Glutamatergic neuron (in vitro differentiated cells): ENCODE results near the gene HMOX2. TPM values are rescaled to one million over a fixed set of nuclear protein-coding genes. Genes with fewer than 3 reads are reported as not detected.

Source experiments
- DNase-seq: peaks from one replicate; pipeline ENCODE4 v3.0.0; 2022
- H3K27ac Mint-ChIP-seq: one replicate; pipeline ENCODE4 v1.8.0; 2020; ENCODE audit warnings: mild to moderate bottlenecking, mixed read lengths, inconsistent platforms; ENCODE audit not compliant: unreplicated experiment
- H3K27me3 Mint-ChIP-seq: one replicate; pipeline ENCODE4 v1.8.0; 2020; ENCODE audit warnings: mild to moderate bottlenecking, moderate library complexity, mixed read lengths, inconsistent platforms; ENCODE audit not compliant: unreplicated experiment
- H3K36me3 Mint-ChIP-seq: one replicate; pipeline ENCODE4 v1.8.0; 2020; ENCODE audit warnings: mild to moderate bottlenecking, mixed read lengths, inconsistent platforms; ENCODE audit not compliant: unreplicated experiment
- H3K4me1 Mint-ChIP-seq: one replicate; pipeline ENCODE4 v1.8.0; 2020; ENCODE audit warnings: mild to moderate bottlenecking, low read depth, mixed read lengths, inconsistent platforms; ENCODE audit not compliant: unreplicated experiment
- H3K4me3 Mint-ChIP-seq: one replicate; pipeline ENCODE4 v1.8.0; 2020; ENCODE audit warnings: mild to moderate bottlenecking, mixed read lengths, inconsistent platforms; ENCODE audit not compliant: unreplicated experiment
- H3K9me3 Mint-ChIP-seq: one replicate; pipeline ENCODE4 v1.8.0; 2020; ENCODE audit warnings: mild to moderate bottlenecking, moderate library complexity, mixed read lengths, inconsistent platforms; ENCODE audit not compliant: unreplicated experiment
- CTCF ChIP-seq: fragments of 200-600 bp; sonication (generic); IDR thresholded peaks from one replicate; pipeline ENCODE4 v1.5.0; 2021; ENCODE audit not compliant: partially characterized antibody, unreplicated experiment
- total RNA-seq: library from RNA; stranded (reverse); fragmentation: NEBNext Ultra II Directional; extraction: Animal tissue kit (Norgen Biotek cat#: 25700); gene quantifications from one replicate; pipeline ENCODE4 v1.2.1, GENCODE V29; 2021; ENCODE audit not compliant: unreplicated experiment

The HMOX2 gene
- total RNA-seq, 1 donor from 2014 or later: 76.0 TPM

DNA sequence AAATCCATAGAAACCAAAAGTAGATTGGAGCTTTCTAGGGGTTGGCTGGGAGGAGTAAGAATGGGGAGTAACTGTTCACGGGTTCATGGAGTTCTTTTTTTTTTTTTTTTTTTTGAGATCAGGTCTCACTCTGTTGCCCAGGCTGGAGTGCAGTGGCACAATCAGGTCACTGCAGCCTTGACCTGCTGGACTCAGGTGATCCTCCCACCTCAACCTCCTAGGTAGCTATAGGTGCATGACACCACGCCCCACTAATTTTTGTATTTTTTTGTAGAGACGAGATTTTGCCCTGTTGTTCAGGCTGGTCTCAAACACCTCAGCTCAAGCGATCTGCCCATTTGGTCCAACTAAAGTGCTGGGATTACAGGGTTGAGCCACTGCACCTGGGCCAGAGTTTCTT lies 3.3 kb upstream of the HMOX2 start:
- no peak for TF ChIP-seq CTCF
- peaks cover 5% of the 10 kb centered on the region for H3K9me3 Mint-ChIP-seq
- H3K36me3 Mint-ChIP-seq: no peaks in the 10 kb centered on the region
- DNase-seq: no peak
- peak overlapping the region; percentile 49 for H3K4me3 Mint-ChIP-seq
- H3K27ac Mint-ChIP-seq: no peak overlapping the region
- H3K27me3 Mint-ChIP-seq: peaks cover 6% of the 10 kb centered on the region
- peaks cover 3% of the 10 kb centered on the region for H3K4me1 Mint-ChIP-seq

DNA sequence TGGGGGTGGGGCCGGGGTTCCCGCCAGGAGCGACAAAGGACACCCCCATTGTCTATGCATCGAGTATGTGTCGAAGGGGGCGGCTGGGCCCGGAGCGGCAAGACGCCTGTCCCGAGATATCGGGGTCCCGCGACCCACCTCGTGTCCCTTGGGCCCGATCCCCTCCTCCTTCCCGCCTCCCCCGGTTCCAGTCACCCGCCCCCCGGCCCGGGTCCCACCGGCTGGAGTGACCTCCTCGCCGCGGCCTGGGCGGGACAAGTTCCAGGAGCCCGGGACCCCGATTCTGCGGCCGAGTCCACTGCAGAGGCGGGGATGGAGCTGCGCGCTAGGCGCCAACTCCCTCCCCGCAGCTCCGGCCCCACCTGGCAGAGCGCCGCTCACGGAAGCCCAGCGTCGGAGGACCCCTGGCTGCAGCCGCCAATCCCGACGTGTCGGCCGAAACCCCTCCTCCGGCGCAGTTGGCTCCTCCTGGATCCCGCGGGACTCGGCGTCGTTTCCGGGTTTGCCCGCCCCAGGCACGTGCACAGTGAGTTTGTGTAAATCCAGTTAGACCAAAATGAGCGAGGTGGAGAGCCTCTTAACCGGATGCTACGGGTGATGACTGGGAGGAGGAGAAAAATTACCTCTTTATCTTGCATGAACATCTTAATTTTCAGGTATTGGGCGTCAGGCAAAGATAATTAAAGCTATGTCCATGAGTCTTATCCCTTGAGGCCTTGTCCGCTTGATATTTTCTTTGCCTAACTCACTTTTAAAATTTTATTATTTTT lies 1.8 kb upstream of the HMOX2 start, which contains the start of gene NMRAL1:
Gene NMRAL1 (minus strand): TSS at position 434 of the 770 bp plus-strand sequence. CDS start 493 bp downstream, outside the sequence.
- TF ChIP-seq CTCF: no peak
- H3K27ac Mint-ChIP-seq: peak within 1 kb of the TSS; percentile 81

GRCh38 chr16:4477966-4478365 lies 1.8 kb downstream of the HMOX2 start:
- H3K4me3 Mint-ChIP-seq: peak overlapping the region; percentile 44
- DNase-seq: no peak
- peaks cover 2% of the 10 kb centered on the region for H3K27me3 Mint-ChIP-seq
- no peak overlapping the region for H3K27ac Mint-ChIP-seq
- peaks cover 14% of the 10 kb centered on the region for H3K4me1 Mint-ChIP-seq
- peaks cover 2% of the 10 kb centered on the region for H3K9me3 Mint-ChIP-seq
- no peak for TF ChIP-seq CTCF
- no peaks in the 10 kb centered on the region for H3K36me3 Mint-ChIP-seq

More for the DNA sequence above, 1.8 kb upstream of the HMOX2 start, which contains the start of gene NMRAL1:
- peak within 1 kb of the TSS; percentile 74 for H3K4me3 Mint-ChIP-seq
- H3K4me1 Mint-ChIP-seq: peaks cover 3% of the 10 kb centered on the region
- DNase-seq: peak; percentile 96
- H3K27me3 Mint-ChIP-seq: peaks cover 4% of the 10 kb centered on the region
- no peaks in the 10 kb centered on the region for H3K36me3 Mint-ChIP-seq
- H3K9me3 Mint-ChIP-seq: peaks cover 3% of the 10 kb centered on the region

- H3K27ac Mint-ChIP-seq: no peak overlapping the region
- peaks cover 15% of the 10 kb centered on the region for H3K4me1 Mint-ChIP-seq
- TF ChIP-seq CTCF: no peak
- no peak for DNase-seq
- H3K27me3 Mint-ChIP-seq: peaks cover 3% of the 10 kb centered on the region
- no peak overlapping the region for H3K4me3 Mint-ChIP-seq
- H3K36me3 Mint-ChIP-seq: no peaks in the 10 kb centered on the region
- H3K9me3 Mint-ChIP-seq: peaks cover 3% of the 10 kb centered on the region
These were observed 5.3 kb downstream of the HMOX2 start for GRCh38 chr16:4481526-4481925.

- Mint-ChIP-seq H3K27ac (no peak overlapping the region), H3K4me1 (peaks cover 15% of the 10 kb centered on the region)
These were observed 5.8 kb downstream of the HMOX2 start for GRCh38 chr16:4481963-4482362.

More at GRCh38 chr16:4481963-4482362, 5.8 kb downstream of the HMOX2 start:
- DNase-seq: no peak
- Mint-ChIP-seq H3K9me3 (peaks cover 3% of the 10 kb centered on the region), H3K4me3 (peak overlapping the region; percentile 34), H3K36me3 (no peaks in the 10 kb centered on the region), H3K27me3 (peaks cover 3% of the 10 kb centered on the region)
- TF ChIP-seq CTCF: no peak
